CD4-positive, CD25-positive, alpha-beta regulatory T cell (primary cell): Measurements from ENCODE around the gene PLA2G1B. TPM values are rescaled to one million over a fixed set of nuclear protein-coding genes. Genes with fewer than 3 reads are reported as not detected.

Experiments
- ATAC-seq, 2 donors: fragments of 150-1000 bp; cut with Tn5 transposase; one replicate each; pipeline ENCODE4 v1.10.0; 2021; ENCODE audit warnings: low read depth in 2 of 2, moderate number of reproducible peaks in 2 of 2, moderate library complexity in 1 of 2
- DNase-seq, 3 donors: peaks; one replicate each; pipeline versions ENCODE4 v3.0.0 to v3.0.0-alpha.2; 2012 to 2022; ENCODE audit warnings: mixed read lengths in 1 of 3
- H3K27ac ChIP-seq: one replicate; pipeline ENCODE4 v1.7.0; 2013; ENCODE audit warnings: mild to moderate bottlenecking, low read length; ENCODE audit not compliant: insufficient read depth, poor library complexity, severe bottlenecking
- H3K27me3 ChIP-seq: one replicate; pipeline ENCODE4 v1.7.0; 2013; ENCODE audit warnings: low read length; ENCODE audit not compliant: control insufficient read depth, insufficient read depth
- H3K36me3 ChIP-seq: one replicate; pipeline ENCODE4 v1.7.0; 2013; ENCODE audit warnings: mild to moderate bottlenecking, low read length, moderate library complexity; ENCODE audit not compliant: control insufficient read depth, insufficient read depth
- H3K4me1 ChIP-seq: 2 replicates; pipeline ENCODE4 v1.7.0; 2013; ENCODE audit warnings: mild to moderate bottlenecking, low read length; ENCODE audit not compliant: insufficient read depth, control insufficient read depth, poor library complexity, severe bottlenecking
- H3K4me3 ChIP-seq: one replicate; pipeline ENCODE4 v1.7.0; 2013; ENCODE audit warnings: low read depth, mild to moderate bottlenecking, low read length, moderate library complexity
- H3K9me3 ChIP-seq, 2 experiments: 1 replicate in 1 of 2; 2 replicates in 1 of 2; pipeline ENCODE4 v1.7.0; 2013; ENCODE audit warnings: low read length in 2 of 2, mild to moderate bottlenecking in 1 of 2, moderate library complexity in 1 of 2; ENCODE audit not compliant: control insufficient read depth in 2 of 2
- H3K27ac Mint-ChIP-seq, 3 donors: one replicate each; pipeline ENCODE4 v1.8.0; 2020 to 2022; ENCODE audit warnings: mild to moderate bottlenecking in 3 of 3, mixed read lengths in 3 of 3, moderate library complexity in 2 of 3
- H3K27me3 Mint-ChIP-seq: one replicate; pipeline ENCODE4 v1.8.0; 2022; ENCODE audit warnings: mild to moderate bottlenecking, mixed read lengths
- H3K36me3 Mint-ChIP-seq: one replicate; pipeline ENCODE4 v1.8.0; 2020; ENCODE audit warnings: mixed read lengths
- H3K4me1 Mint-ChIP-seq, 4 donors: one replicate each; pipeline ENCODE4 v1.8.0; 2020 to 2022; ENCODE audit warnings: mixed read lengths in 4 of 4, mild to moderate bottlenecking in 1 of 4
- H3K4me3 Mint-ChIP-seq, 4 donors: one replicate each; pipeline ENCODE4 v1.8.0; 2020 to 2022; ENCODE audit warnings: mild to moderate bottlenecking in 4 of 4, mixed read lengths in 4 of 4, moderate library complexity in 3 of 4
- H3K9me3 Mint-ChIP-seq, 7 donors: one replicate each; pipeline ENCODE4 v1.8.0; 2020 to 2022; ENCODE audit warnings: mixed read lengths in 7 of 7, mild to moderate bottlenecking in 3 of 7, moderate library complexity in 2 of 7
- polyA plus RNA-seq, 4 donors: library from polyadenylated mRNA; unstranded; fragments of 300-500 nt; fragmentation: Illumina TruSeq; gene quantifications; one replicate each; pipeline ENCODE4 v1.2.3, GENCODE V29; 2021
- total RNA-seq: library from RNA; stranded (reverse); gene quantifications from one replicate; pipeline ENCODE4 v1.2.3, GENCODE V29; 2022

The PLA2G1B gene
- total and polyA plus RNA-seq, 5 donors from 2014 or later = 0.44 TPM; not detected in 4

- peaks cover 3% of the 10 kb centered on the region for H3K36me3 Mint-ChIP-seq
Measured at GRCh38 chr12:120332523-120332922, 4.9 kb upstream of the PLA2G1B start.

DNA sequence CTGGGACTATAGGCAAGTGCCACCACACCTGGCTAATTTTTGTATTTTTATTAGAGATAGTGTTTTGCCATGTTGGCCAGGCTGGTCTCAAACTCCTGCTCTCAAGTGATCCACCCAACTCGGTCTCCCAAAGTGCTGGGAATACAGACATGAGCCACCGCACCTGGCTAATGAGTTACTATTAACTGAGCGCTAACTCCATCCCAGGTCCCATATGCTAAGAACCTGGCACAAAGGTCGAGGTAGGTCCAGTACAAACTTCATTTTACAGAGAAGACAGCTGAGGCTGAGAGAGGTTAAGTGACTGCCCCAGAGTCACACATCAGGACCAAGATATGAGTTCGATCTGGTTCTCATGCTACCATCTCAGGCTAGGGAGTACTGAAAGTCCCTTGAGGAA is 4.5 kb upstream of the PLA2G1B start:
- Histone ChIP-seq H3K27ac (no peak overlapping the region), H3K4me1 (no peaks in the 10 kb centered on the region), H3K27me3 (no peaks in the 10 kb centered on the region), H3K4me3 (no peak overlapping the region), H3K9me3 (peaks cover 0 to 4% of the 10 kb centered on the region in 2 experiments), H3K36me3 (no peaks in the 10 kb centered on the region)
- no peak overlapping the region for H3K27ac Mint-ChIP-seq
- peaks cover 29% of the 10 kb centered on the region for H3K27me3 Mint-ChIP-seq
- H3K4me1 Mint-ChIP-seq = no peaks in the 10 kb centered on the region
- H3K9me3 Mint-ChIP-seq = peaks cover 0 to 6% (median 0%) of the 10 kb centered on the region in 7 donors
- ATAC-seq (no peak), DNase-seq (no peak)
- no peak overlapping the region for H3K4me3 Mint-ChIP-seq
- H3K36me3 Mint-ChIP-seq = peaks cover 3% of the 10 kb centered on the region

More at GRCh38 chr12:120332523-120332922, 4.9 kb upstream of the PLA2G1B start:
- H3K4me1 Mint-ChIP-seq = no peaks in the 10 kb centered on the region
- no peaks in the 10 kb centered on the region for H3K4me1 ChIP-seq
- H3K9me3 ChIP-seq = peaks cover 4 to 9% of the 10 kb centered on the region in 2 experiments
- no peak for ATAC-seq
- no peak for DNase-seq
- no peak overlapping the region for H3K27ac ChIP-seq
- H3K36me3 ChIP-seq = no peaks in the 10 kb centered on the region
- H3K27ac Mint-ChIP-seq = no peak overlapping the region
- no peak overlapping the region for H3K4me3 Mint-ChIP-seq
- no peaks in the 10 kb centered on the region for H3K27me3 ChIP-seq
- H3K27me3 Mint-ChIP-seq = peaks cover 29% of the 10 kb centered on the region
- H3K9me3 Mint-ChIP-seq = peaks cover 0 to 10% (median 4%) of the 10 kb centered on the region in 7 donors
- H3K4me3 ChIP-seq = no peak overlapping the region

DNA sequence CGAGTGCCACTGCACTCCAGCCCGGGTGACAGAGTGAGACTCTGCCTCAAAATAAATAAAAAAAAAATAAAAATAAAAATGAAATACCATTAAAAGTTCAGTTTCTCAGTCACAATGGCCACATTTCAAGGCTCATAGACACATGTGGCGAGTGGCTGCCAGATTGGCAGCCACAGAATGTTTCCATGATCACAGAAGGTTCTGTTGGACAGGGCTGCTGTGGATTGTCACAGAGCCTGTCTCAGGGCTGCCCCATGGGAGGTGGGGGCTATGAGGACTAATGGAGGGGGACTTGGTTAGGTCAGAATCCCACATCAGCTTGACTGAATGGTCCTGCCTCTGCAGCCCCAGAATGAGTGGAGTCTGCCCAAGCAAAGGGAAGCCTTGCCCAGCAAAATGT is 3.8 kb upstream of the PLA2G1B start:
- H3K4me1 Mint-ChIP-seq = no peaks in the 10 kb centered on the region
- H3K36me3 Mint-ChIP-seq = no peaks in the 10 kb centered on the region

DNA sequence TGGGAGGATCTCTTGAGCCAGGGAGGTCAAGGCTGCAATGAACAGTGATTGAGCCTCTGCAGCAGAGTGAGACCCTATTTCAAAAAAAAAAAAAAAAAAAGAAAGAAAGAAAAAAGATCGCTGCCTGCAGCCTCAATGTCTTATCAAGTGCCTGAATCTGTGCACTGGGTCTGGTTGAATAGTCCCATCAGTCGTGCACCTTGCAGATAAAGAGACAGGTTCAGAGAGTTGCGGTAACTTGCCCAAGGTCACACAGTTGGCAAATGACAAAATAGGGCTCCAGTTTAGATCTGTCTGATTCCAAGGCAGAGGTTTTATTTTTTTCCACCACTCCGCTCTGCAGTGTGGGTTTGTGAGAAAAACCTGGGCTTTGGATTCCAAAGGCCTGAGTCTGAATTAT is 649 bp upstream of the PLA2G1B start:
- Histone ChIP-seq H3K27ac (no peak overlapping the region), H3K9me3 (no peaks in the 10 kb centered on the region), H3K4me1 (peaks cover 4% of the 10 kb centered on the region), H3K36me3 (no peaks in the 10 kb centered on the region), H3K27me3 (no peaks in the 10 kb centered on the region), H3K4me3 (no peak overlapping the region)
- Mint-ChIP-seq H3K36me3 (no peaks in the 10 kb centered on the region), H3K27ac (no peak overlapping the region), H3K9me3 (no peaks in the 10 kb centered on the region), H3K4me1 (peaks cover 0 to 8% (median 4%) of the 10 kb centered on the region in 4 donors), H3K4me3 (peak overlapping the region in 1 of 4 donors; percentile 25), H3K27me3 (peaks cover 29% of the 10 kb centered on the region)
- DNase-seq (no peak), ATAC-seq (no peak)

More for the DNA sequence above, 3.8 kb upstream of the PLA2G1B start:
- DNase-seq (no peak), ATAC-seq (no peak)
- Mint-ChIP-seq H3K27me3 (peaks cover 29% of the 10 kb centered on the region), H3K9me3 (peaks cover 0 to 5% (median 0%) of the 10 kb centered on the region in 7 donors), H3K4me3 (no peak overlapping the region), H3K27ac (no peak overlapping the region)
- Histone ChIP-seq H3K9me3 (no peaks in the 10 kb centered on the region), H3K4me1 (no peaks in the 10 kb centered on the region), H3K36me3 (no peaks in the 10 kb centered on the region), H3K27me3 (no peaks in the 10 kb centered on the region), H3K27ac (no peak overlapping the region), H3K4me3 (no peak overlapping the region)

GRCh38 chr12:120324841-120325417 is 2.6 kb downstream of the PLA2G1B start:
- H3K36me3 Mint-ChIP-seq = no peaks in the 10 kb centered on the region
- peak overlapping the region in 3 of 4 donors; percentile 52 to 93 (median 90) for H3K4me3 Mint-ChIP-seq
- no peaks in the 10 kb centered on the region for H3K9me3 Mint-ChIP-seq
- peak overlapping the region in 1 of 3 donors; percentile 94 for H3K27ac Mint-ChIP-seq
- Histone ChIP-seq H3K4me3 (no peak overlapping the region), H3K36me3 (no peaks in the 10 kb centered on the region), H3K9me3 (no peaks in the 10 kb centered on the region), H3K27me3 (no peaks in the 10 kb centered on the region), H3K27ac (no peak overlapping the region), H3K4me1 (peaks cover 4% of the 10 kb centered on the region)
- ATAC-seq (no peak), DNase-seq (no peak)
- H3K27me3 Mint-ChIP-seq = peaks cover 25% of the 10 kb centered on the region
- H3K4me1 Mint-ChIP-seq = peaks cover 0 to 8% (median 4%) of the 10 kb centered on the region in 4 donors

- H3K9me3 ChIP-seq = no peaks in the 10 kb centered on the region
- ATAC-seq (no peak), DNase-seq (no peak)
- H3K9me3 Mint-ChIP-seq = no peaks in the 10 kb centered on the region
- H3K36me3 ChIP-seq = no peaks in the 10 kb centered on the region
- no peaks in the 10 kb centered on the region for H3K36me3 Mint-ChIP-seq
- H3K27me3 ChIP-seq = no peaks in the 10 kb centered on the region
- H3K4me3 Mint-ChIP-seq = peak overlapping the region in 1 of 4 donors; percentile 84
- H3K4me1 Mint-ChIP-seq = peaks cover 0 to 8% (median 4%) of the 10 kb centered on the region in 4 donors
- no peak overlapping the region for H3K27ac ChIP-seq
- peak overlapping the region in 1 of 3 donors; percentile 48 for H3K27ac Mint-ChIP-seq
- no peak overlapping the region for H3K4me3 ChIP-seq
- H3K27me3 Mint-ChIP-seq = peaks cover 20% of the 10 kb centered on the region
- H3K4me1 ChIP-seq = peaks cover 4% of the 10 kb centered on the region
Measured at GRCh38 chr12:120323772-120324171, 3.8 kb downstream of the PLA2G1B start.

- H3K9me3 Mint-ChIP-seq = peaks cover 0 to 1% (median 0%) of the 10 kb centered on the region in 7 donors
- no peaks in the 10 kb centered on the region for H3K27me3 ChIP-seq
- peaks cover 8 to 21% (median 16%) of the 10 kb centered on the region in 4 donors for H3K4me1 Mint-ChIP-seq
- no peaks in the 10 kb centered on the region for H3K36me3 Mint-ChIP-seq
- H3K36me3 ChIP-seq = no peaks in the 10 kb centered on the region
- no peak overlapping the region for H3K27ac ChIP-seq
- H3K4me3 ChIP-seq = no peak overlapping the region
- H3K9me3 ChIP-seq = no peaks in the 10 kb centered on the region
- no peak overlapping the region for H3K4me3 Mint-ChIP-seq
- ATAC-seq = no peak
- peaks cover 11% of the 10 kb centered on the region for H3K4me1 ChIP-seq
- peaks cover 13% of the 10 kb centered on the region for H3K27me3 Mint-ChIP-seq
- peak overlapping the region in 1 of 3 donors; percentile 23 for H3K27ac Mint-ChIP-seq
- DNase-seq = no peak
Measured at GRCh38 chr12:120321382-120322202, 6.0 kb downstream of the PLA2G1B start.
